Measurements from ENCODE around the gene OAS2.

- no peak for TF ChIP-seq CTCF (IDR thresholded peaks at IDR 0.05 in 8 of 11, conservative IDR thresholded peaks at IDR 0.05 in 3 of 11)
- no peak for TF ChIP-seq POLR2A (IDR thresholded peaks at IDR 0.05)
- TF ChIP-seq POLR2AphosphoS5 (IDR thresholded peaks at IDR 0.05): no peak
These were observed 36.6 kb upstream of the OAS2 start for GRCh38 chr12:112941528-112942335.
